ENCODE results near the gene UBE3A. TPM values are rescaled to one million over a fixed set of nuclear protein-coding genes. Genes with fewer than 3 reads are reported as not detected.

Gene UBE3A
- total and polyA plus RNA-seq, 10 of the 15 experiments (the other 5 are each of a cell fraction or from before 2014, with no cell fraction given), result 29.4 to 82.9 (median 58.7) TPM

DNA sequence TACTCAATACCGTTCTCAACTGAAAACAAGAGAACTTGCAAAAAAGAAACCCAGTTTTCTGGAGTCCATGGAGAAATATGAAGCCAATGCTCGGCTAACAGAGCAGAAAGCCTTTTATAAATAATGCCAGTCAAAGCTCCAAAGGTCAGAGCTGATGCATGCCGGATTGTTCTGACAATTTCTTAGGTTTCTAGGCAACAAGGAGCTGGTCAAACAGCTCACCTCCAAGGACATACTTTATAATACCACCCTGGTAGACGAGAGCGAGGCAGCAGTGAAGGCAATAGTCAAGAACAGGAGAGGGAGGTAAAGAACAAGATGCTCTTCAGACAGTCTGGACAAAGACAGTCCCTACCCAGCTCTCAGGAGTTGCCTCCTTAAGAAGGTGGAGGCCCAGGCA is 111.1 kb downstream of the UBE3A start (continued):
- TF ChIP-seq, protein P1, sequence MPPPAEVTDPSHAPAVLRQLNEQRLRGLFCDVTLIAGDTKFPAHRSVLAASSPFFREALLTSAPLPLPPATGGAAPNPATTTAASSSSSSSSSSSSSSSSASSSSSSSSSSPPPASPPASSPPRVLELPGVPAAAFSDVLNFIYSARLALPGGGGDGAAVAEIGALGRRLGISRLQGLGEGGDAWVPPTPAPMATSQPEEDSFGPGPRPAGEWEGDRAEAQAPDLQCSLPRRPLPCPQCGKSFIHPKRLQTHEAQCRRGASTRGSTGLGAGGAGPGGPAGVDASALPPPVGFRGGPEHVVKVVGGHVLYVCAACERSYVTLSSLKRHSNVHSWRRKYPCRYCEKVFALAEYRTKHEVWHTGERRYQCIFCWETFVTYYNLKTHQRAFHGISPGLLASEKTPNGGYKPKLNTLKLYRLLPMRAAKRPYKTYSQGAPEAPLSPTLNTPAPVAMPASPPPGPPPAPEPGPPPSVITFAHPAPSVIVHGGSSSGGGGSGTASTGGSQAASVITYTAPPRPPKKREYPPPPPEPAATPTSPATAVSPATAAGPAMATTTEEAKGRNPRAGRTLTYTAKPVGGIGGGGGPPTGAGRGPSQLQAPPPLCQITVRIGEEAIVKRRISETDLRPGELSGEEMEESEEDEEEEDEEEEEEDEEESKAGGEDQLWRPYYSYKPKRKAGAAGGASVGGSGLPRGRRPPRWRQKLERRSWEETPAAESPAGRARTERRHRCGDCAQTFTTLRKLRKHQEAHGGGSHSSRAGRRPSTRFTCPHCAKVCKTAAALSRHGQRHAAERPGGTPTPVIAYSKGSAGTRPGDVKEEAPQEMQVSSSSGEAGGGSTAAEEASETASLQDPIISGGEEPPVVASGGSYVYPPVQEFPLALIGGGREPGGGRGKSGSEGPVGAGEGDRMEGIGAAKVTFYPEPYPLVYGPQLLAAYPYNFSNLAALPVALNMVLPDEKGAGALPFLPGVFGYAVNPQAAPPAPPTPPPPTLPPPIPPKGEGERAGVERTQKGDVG (CRISPR knock-in tag; IDR thresholded peaks at IDR 0.05), result no peak
- no peak for TF ChIP-seq NR2C2 (IDR thresholded peaks at IDR 0.05; ENCODE audit: borderline replicate concordance, control insufficient read depth, insufficient read length, low read depth)
- TF ChIP-seq, protein P2, sequence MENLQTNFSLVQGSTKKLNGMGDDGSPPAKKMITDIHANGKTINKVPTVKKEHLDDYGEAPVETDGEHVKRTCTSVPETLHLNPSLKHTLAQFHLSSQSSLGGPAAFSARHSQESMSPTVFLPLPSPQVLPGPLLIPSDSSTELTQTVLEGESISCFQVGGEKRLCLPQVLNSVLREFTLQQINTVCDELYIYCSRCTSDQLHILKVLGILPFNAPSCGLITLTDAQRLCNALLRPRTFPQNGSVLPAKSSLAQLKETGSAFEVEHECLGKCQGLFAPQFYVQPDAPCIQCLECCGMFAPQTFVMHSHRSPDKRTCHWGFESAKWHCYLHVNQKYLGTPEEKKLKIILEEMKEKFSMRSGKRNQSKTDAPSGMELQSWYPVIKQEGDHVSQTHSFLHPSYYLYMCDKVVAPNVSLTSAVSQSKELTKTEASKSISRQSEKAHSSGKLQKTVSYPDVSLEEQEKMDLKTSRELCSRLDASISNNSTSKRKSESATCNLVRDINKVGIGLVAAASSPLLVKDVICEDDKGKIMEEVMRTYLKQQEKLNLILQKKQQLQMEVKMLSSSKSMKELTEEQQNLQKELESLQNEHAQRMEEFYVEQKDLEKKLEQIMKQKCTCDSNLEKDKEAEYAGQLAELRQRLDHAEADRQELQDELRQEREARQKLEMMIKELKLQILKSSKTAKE (IDR thresholded peaks at IDR 0.05; ENCODE audit: low read depth, poor library complexity, severe bottlenecking), result no peak
- TF ChIP-seq SIX5 (IDR thresholded peaks at IDR 0.05; ENCODE audit: low read depth, low read length, severe bottlenecking), result no peak
- TF ChIP-seq RFX5 (IDR thresholded peaks at IDR 0.05; ENCODE audit: low read depth, low read length), result no peak
- TF ChIP-seq, protein P3, sequence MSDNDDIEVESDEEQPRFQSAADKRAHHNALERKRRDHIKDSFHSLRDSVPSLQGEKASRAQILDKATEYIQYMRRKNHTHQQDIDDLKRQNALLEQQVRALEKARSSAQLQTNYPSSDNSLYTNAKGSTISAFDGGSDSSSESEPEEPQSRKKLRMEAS (IDR thresholded peaks at IDR 0.05; ENCODE audit: low read depth, low read length), result no peak
- TF ChIP-seq, protein P4, sequence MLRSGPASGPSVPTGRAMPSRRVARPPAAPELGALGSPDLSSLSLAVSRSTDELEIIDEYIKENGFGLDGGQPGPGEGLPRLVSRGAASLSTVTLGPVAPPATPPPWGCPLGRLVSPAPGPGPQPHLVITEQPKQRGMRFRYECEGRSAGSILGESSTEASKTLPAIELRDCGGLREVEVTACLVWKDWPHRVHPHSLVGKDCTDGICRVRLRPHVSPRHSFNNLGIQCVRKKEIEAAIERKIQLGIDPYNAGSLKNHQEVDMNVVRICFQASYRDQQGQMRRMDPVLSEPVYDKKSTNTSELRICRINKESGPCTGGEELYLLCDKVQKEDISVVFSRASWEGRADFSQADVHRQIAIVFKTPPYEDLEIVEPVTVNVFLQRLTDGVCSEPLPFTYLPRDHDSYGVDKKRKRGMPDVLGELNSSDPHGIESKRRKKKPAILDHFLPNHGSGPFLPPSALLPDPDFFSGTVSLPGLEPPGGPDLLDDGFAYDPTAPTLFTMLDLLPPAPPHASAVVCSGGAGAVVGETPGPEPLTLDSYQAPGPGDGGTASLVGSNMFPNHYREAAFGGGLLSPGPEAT (IDR thresholded peaks at IDR 0.05; ENCODE audit: low read depth), result no peak
- no peak for TF ChIP-seq SP1 (IDR thresholded peaks at IDR 0.05; ENCODE audit: low read depth, low read length)

Measured in GM12878 (cell line).